Measurements from ENCODE around the gene ATP5IF1.

Gene ATP5IF1

GRCh38 chr1:28209700-28210099 lies 26.2 kb upstream of the ATP5IF1 start:
- Mint-ChIP-seq H3K4me1 (peaks cover 7% of the 10 kb centered on the region), H3K36me3 (peaks cover 10% of the 10 kb centered on the region), H3K27me3 (no peaks in the 10 kb centered on the region), H3K9me3 (no peaks in the 10 kb centered on the region), H3K27ac (no peak overlapping the region), H3K4me3 (no peak overlapping the region)
- ATAC-seq (ENCODE audit: low read depth) (no peak), DNase-seq (ENCODE audit: low spot score in 2 of 2) (no peak)

- no peaks in the 10 kb centered on the region for H3K27me3 Mint-ChIP-seq
- no peaks in the 10 kb centered on the region for H3K9me3 Mint-ChIP-seq
- ATAC-seq (ENCODE audit: low read depth) = no peak
- H3K4me1 Mint-ChIP-seq = peaks cover 6% of the 10 kb centered on the region
- peaks cover 8% of the 10 kb centered on the region for H3K36me3 Mint-ChIP-seq
- H3K4me3 Mint-ChIP-seq = no peak overlapping the region
- no peak overlapping the region for H3K27ac Mint-ChIP-seq
- DNase-seq (ENCODE audit: low spot score in 2 of 2) = no peak
Observed at GRCh38 chr1:28213315-28213714, 22.6 kb upstream of the ATP5IF1 start.

- Mint-ChIP-seq H3K27me3 (no peaks in the 10 kb centered on the region), H3K4me1 (peaks cover 13% of the 10 kb centered on the region), H3K27ac (no peak overlapping the region), H3K36me3 (peaks cover 14% of the 10 kb centered on the region), H3K9me3 (no peaks in the 10 kb centered on the region), H3K4me3 (no peak overlapping the region)
- DNase-seq (ENCODE audit: low spot score in 2 of 2) (no peak), ATAC-seq (ENCODE audit: low read depth) (no peak)
Observed at GRCh38 chr1:28229089-28229488, 6.8 kb upstream of the ATP5IF1 start.

- no peak for ATAC-seq (ENCODE audit: low read depth)
- H3K4me1 Mint-ChIP-seq = peaks cover 13% of the 10 kb centered on the region
- no peak overlapping the region for H3K27ac Mint-ChIP-seq
- H3K4me3 Mint-ChIP-seq = no peak overlapping the region
- no peak for DNase-seq (ENCODE audit: low spot score in 2 of 2)
- no peaks in the 10 kb centered on the region for H3K27me3 Mint-ChIP-seq
- H3K36me3 Mint-ChIP-seq = peaks cover 10% of the 10 kb centered on the region
- no peaks in the 10 kb centered on the region for H3K9me3 Mint-ChIP-seq
Observed at GRCh38 chr1:28229996-28230395, 5.9 kb upstream of the ATP5IF1 start.

- DNase-seq (ENCODE audit: low spot score in 2 of 2) (peak; percentile 83 to 89), ATAC-seq (ENCODE audit: low read depth) (peak; percentile 68)
- Mint-ChIP-seq H3K27ac (peak within 1 kb of the TSS; percentile 97), H3K9me3 (no peaks in the 10 kb centered on the region), H3K4me1 (peaks cover 13% of the 10 kb centered on the region), H3K27me3 (no peaks in the 10 kb centered on the region), H3K4me3 (peak within 1 kb of the TSS; percentile 96), H3K36me3 (peaks cover 2% of the 10 kb centered on the region)
Observed at GRCh38 chr1:28232558-28233263, 3.2 kb upstream of the ATP5IF1 start, which contains the start of gene DNAJC8. TSS of gene DNAJC8 (minus strand) at chr1:28233029. CDS start at chr1:28232998, 31 bp downstream.

GRCh38 chr1:28233264-28233606 lies 2.7 kb upstream of the ATP5IF1 start:
- Mint-ChIP-seq H3K27ac (peak overlapping the region; percentile 97), H3K4me1 (peaks cover 13% of the 10 kb centered on the region), H3K4me3 (peak overlapping the region; percentile 21), H3K9me3 (no peaks in the 10 kb centered on the region), H3K27me3 (no peaks in the 10 kb centered on the region), H3K36me3 (peaks cover 2% of the 10 kb centered on the region)
- no peak for ATAC-seq (ENCODE audit: low read depth)
- DNase-seq (ENCODE audit: low spot score in 2 of 2) = no peak

GRCh38 chr1:28236656-28237322 lies 865 bp downstream of the ATP5IF1 start:
- Mint-ChIP-seq H3K4me3 (no peak overlapping the region), H3K27me3 (no peaks in the 10 kb centered on the region), H3K4me1 (peaks cover 8% of the 10 kb centered on the region), H3K9me3 (no peaks in the 10 kb centered on the region), H3K27ac (no peak overlapping the region), H3K36me3 (peaks cover 2% of the 10 kb centered on the region)
- DNase-seq (ENCODE audit: low spot score in 2 of 2) = no peak
- no peak for ATAC-seq (ENCODE audit: low read depth)

GRCh38 chr1:28239004-28239403 lies 3.1 kb downstream of the ATP5IF1 start:
- no peaks in the 10 kb centered on the region for H3K9me3 Mint-ChIP-seq
- peaks cover 10% of the 10 kb centered on the region for H3K4me1 Mint-ChIP-seq
- H3K36me3 Mint-ChIP-seq = peaks cover 2% of the 10 kb centered on the region
- no peak overlapping the region for H3K4me3 Mint-ChIP-seq
- no peaks in the 10 kb centered on the region for H3K27me3 Mint-ChIP-seq
- no peak overlapping the region for H3K27ac Mint-ChIP-seq
- no peak for DNase-seq (ENCODE audit: low spot score in 2 of 2)
- ATAC-seq (ENCODE audit: low read depth) = no peak

GRCh38 chr1:28240024-28240423 lies 4.1 kb downstream of the ATP5IF1 start:
- DNase-seq (ENCODE audit: low spot score in 2 of 2) (no peak), ATAC-seq (ENCODE audit: low read depth) (no peak)
- Mint-ChIP-seq H3K4me1 (peaks cover 14% of the 10 kb centered on the region), H3K9me3 (no peaks in the 10 kb centered on the region), H3K27ac (no peak overlapping the region), H3K36me3 (peaks cover 2% of the 10 kb centered on the region), H3K27me3 (no peaks in the 10 kb centered on the region), H3K4me3 (no peak overlapping the region)

GRCh38 chr1:28241638-28242241 lies 5.8 kb downstream of the ATP5IF1 start:
- Mint-ChIP-seq H3K27me3 (no peaks in the 10 kb centered on the region), H3K9me3 (no peaks in the 10 kb centered on the region), H3K4me3 (no peak overlapping the region), H3K4me1 (peaks cover 19% of the 10 kb centered on the region), H3K36me3 (peaks cover 2% of the 10 kb centered on the region), H3K27ac (no peak overlapping the region)
- ATAC-seq (ENCODE audit: low read depth) (no peak), DNase-seq (ENCODE audit: low spot score in 2 of 2) (no peak)

GRCh38 chr1:28243685-28244311 lies 7.9 kb downstream of the ATP5IF1 start:
- Mint-ChIP-seq H3K4me3 (peak overlapping the region; percentile 33), H3K4me1 (peaks cover 33% of the 10 kb centered on the region), H3K27me3 (no peaks in the 10 kb centered on the region), H3K27ac (peak overlapping the region; percentile 96), H3K36me3 (peaks cover 2% of the 10 kb centered on the region), H3K9me3 (no peaks in the 10 kb centered on the region)
- no peak for DNase-seq (ENCODE audit: low spot score in 2 of 2)
- no peak for ATAC-seq (ENCODE audit: low read depth)

GRCh38 chr1:28244549-28245251 lies 8.8 kb downstream of the ATP5IF1 start:
- ATAC-seq (ENCODE audit: low read depth) (no peak), DNase-seq (ENCODE audit: low spot score in 2 of 2) (no peak)
- Mint-ChIP-seq H3K9me3 (no peaks in the 10 kb centered on the region), H3K36me3 (peaks cover 2% of the 10 kb centered on the region), H3K27ac (peak overlapping the region; percentile 96), H3K4me3 (peak overlapping the region; percentile 74), H3K27me3 (no peaks in the 10 kb centered on the region), H3K4me1 (peaks cover 38% of the 10 kb centered on the region)

GRCh38 chr1:28246427-28246832 lies 10.5 kb downstream of the ATP5IF1 start:
- Mint-ChIP-seq H3K36me3 (no peaks in the 10 kb centered on the region), H3K4me3 (peak overlapping the region; percentile 90), H3K4me1 (peaks cover 38% of the 10 kb centered on the region), H3K27me3 (no peaks in the 10 kb centered on the region), H3K9me3 (no peaks in the 10 kb centered on the region), H3K27ac (peak overlapping the region; percentile 96)
- DNase-seq (ENCODE audit: low spot score in 2 of 2) (peak in 1 of 2 donors; percentile 35), ATAC-seq (ENCODE audit: low read depth) (peak; percentile 10)

Measured in memory B cell (primary cell).